ENCODE data around the gene TXNDC17. TPM values are rescaled to one million over a fixed set of nuclear protein-coding genes. Genes with fewer than 3 reads are reported as not detected.

TXNDC17 gene
- total and polyA plus RNA-seq, 9 of the 15 experiments (the other 6 are each of a cell fraction or from before 2014, with no cell fraction given) = 108 to 759 (median 179) TPM

DNA sequence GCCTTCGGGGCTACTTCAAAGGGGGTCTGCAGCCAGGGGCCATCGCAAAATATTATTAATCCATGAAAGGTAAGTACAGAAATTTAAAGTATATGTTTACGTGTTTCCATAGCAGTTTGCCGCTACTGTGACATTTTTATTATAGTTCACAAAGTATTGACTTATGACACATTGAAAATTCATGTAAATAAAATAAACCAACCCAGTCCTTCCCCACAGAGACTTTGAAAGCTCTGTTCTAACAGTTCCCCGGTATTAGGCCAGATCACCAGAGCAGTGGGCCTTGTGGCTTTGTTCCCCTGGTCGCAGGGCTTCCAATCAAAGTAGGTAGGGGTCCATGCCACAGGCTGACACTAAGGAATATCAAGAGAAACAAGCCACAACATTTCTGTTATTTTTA lies 14.2 kb upstream of the TXNDC17 start:
- CTCF ChIA-PET (ENCODE audit: low intra/inter-chr PET ratio) = no interaction called here
- intact Hi-C loops (cut with micrococcal nuclease) = no loop called here
- TF ChIP-seq GTF2A2 (tag; IDR thresholded peaks at IDR 0.05) (no peak), POLR3A (IDR thresholded peaks at IDR 0.05; ENCODE audit: borderline replicate concordance, extremely low read depth, insufficient read depth, insufficient read length) (no peak), ZNF217 (CRISPR knock-in tag; IDR thresholded peaks at IDR 0.05) (no peak), PHF21A (IDR thresholded peaks at IDR 0.05; ENCODE audit: borderline replicate concordance, low read depth) (no peak), ZNF584 (CRISPR knock-in tag; IDR thresholded peaks at IDR 0.05; ENCODE audit: low read depth) (no peak), SMC3 (conservative IDR thresholded peaks at IDR 0.05; ENCODE audit: insufficient read depth, low read depth, low read length) (no peak), ZNF140 (CRISPR knock-in tag; IDR thresholded peaks at IDR 0.05) (no peak), TCF7 (IDR thresholded peaks at IDR 0.05; ENCODE audit: borderline replicate concordance) (no peak), FOXJ3 (CRISPR knock-in tag; IDR thresholded peaks at IDR 0.05) (no peak), SP1 (CRISPR knock-in tag; IDR thresholded peaks at IDR 0.05) (no peak), NFRKB (IDR thresholded peaks at IDR 0.05; ENCODE audit: low read depth) (no peak), RBM15 (IDR thresholded peaks at IDR 0.05; ENCODE audit: insufficient read depth, low read length) (no peak)
- TF ChIP-seq, protein P1, sequence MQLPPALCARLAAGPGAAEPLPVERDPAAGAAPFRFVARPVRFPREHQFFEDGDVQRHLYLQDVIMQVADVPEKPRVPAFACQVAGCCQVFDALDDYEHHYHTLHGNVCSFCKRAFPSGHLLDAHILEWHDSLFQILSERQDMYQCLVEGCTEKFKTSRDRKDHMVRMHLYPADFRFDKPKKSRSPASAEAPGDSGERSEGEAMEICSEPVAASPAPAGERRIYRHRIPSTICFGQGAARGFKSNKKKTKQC (CRISPR knock-in tag; IDR thresholded peaks at IDR 0.05) = no peak
- TF ChIP-seq, protein P2, sequence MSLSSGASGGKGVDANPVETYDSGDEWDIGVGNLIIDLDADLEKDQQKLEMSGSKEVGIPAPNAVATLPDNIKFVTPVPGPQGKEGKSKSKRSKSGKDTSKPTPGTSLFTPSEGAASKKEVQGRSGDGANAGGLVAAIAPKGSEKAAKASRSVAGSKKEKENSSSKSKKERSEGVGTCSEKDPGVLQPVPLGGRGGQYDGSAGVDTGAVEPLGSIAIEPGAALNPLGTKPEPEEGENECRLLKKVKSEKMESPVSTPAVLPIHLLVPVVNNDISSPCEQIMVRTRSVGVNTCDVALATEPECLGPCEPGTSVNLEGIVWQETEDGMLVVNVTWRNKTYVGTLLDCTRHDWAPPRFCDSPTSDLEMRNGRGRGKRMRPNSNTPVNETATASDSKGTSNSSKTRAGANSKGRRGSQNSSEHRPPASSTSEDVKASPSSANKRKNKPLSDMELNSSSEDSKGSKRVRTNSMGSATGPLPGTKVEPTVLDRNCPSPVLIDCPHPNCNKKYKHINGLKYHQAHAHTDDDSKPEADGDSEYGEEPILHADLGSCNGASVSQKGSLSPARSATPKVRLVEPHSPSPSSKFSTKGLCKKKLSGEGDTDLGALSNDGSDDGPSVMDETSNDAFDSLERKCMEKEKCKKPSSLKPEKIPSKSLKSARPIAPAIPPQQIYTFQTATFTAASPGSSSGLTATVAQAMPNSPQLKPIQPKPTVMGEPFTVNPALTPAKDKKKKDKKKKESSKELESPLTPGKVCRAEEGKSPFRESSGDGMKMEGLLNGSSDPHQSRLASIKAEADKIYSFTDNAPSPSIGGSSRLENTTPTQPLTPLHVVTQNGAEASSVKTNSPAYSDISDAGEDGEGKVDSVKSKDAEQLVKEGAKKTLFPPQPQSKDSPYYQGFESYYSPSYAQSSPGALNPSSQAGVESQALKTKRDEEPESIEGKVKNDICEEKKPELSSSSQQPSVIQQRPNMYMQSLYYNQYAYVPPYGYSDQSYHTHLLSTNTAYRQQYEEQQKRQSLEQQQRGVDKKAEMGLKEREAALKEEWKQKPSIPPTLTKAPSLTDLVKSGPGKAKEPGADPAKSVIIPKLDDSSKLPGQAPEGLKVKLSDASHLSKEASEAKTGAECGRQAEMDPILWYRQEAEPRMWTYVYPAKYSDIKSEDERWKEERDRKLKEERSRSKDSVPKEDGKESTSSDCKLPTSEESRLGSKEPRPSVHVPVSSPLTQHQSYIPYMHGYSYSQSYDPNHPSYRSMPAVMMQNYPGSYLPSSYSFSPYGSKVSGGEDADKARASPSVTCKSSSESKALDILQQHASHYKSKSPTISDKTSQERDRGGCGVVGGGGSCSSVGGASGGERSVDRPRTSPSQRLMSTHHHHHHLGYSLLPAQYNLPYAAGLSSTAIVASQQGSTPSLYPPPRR (CRISPR knock-in tag; IDR thresholded peaks at IDR 0.05; ENCODE audit: borderline replicate concordance) = no peak

More for the DNA sequence above, 14.2 kb upstream of the TXNDC17 start:
- in situ Hi-C loops (cut with MboI) = no loop called here
- H3K4me2 ChIP-seq (ENCODE audit: insufficient read depth, low read length) = no peak overlapping the region
- no peaks in the 10 kb centered on the region for H3K9me1 ChIP-seq (ENCODE audit: control insufficient read depth, insufficient read depth, low read length)
- H3K27ac ChIP-seq (ENCODE audit: extremely low read depth, low read depth, low read length) = no peak overlapping the region
- H3K4me3 ChIP-seq = no peak overlapping the region
- H3K4me1 ChIP-seq (replicated peaks in 1 of 2; ENCODE audit: control insufficient read depth in 2 of 2, insufficient read depth in 2 of 2, low read length in 2 of 2) = no peaks in the 10 kb centered on the region
- ATAC-seq (no peak), DNase-seq (ENCODE audit: extremely low read depth in 1 of 4, low spot score in 3 of 4) (no peak), FAIRE-seq (no peak)
- H4K20me1 ChIP-seq (replicated peaks; ENCODE audit: control insufficient read depth, insufficient read depth, low read length) = no peaks in the 10 kb centered on the region
- no peaks in the 10 kb centered on the region for H3K79me2 ChIP-seq (ENCODE audit: control insufficient read depth, insufficient read depth, low read length)
- H3K36me3 ChIP-seq (ENCODE audit: control insufficient read depth, insufficient read depth, low read length) = peaks cover 55% of the 10 kb centered on the region
- no peak overlapping the region for H3K9ac ChIP-seq (ENCODE audit: insufficient read depth in 1 of 2, low read depth in 2 of 2, low read length in 2 of 2)
- H2AFZ ChIP-seq (ENCODE audit: low read depth, low read length) = no peak overlapping the region
- BruUV-seq (replicated peaks) = no TSS peak
- no peaks in the 10 kb centered on the region for H3K9me3 ChIP-seq (replicated peaks; ENCODE audit: control insufficient read depth, insufficient read depth, low read depth, low read length)
- WGBS (ENCODE audit: insufficient coverage, low coverage, missing lambda C conversion rate) = 95% methylated on average over 5 of the region's 6 CpGs
- POLR2A ChIA-PET = no interaction called here
- no peaks in the 10 kb centered on the region for H3K27me3 ChIP-seq (ENCODE audit: control insufficient read depth in 2 of 2, insufficient read depth in 2 of 2, low read length in 2 of 2)

All from K562 (cell line).